Measurements from ENCODE around the gene SLFN13. TPM values are rescaled to one million over a fixed set of nuclear protein-coding genes. Genes with fewer than 3 reads are reported as not detected.

The SLFN13 gene
- total RNA-seq, 1 experiment from 2014 or later = 10.1 TPM

GRCh38 chr17:35433075-35433894 is 15.3 kb downstream of the SLFN13 start:
- Histone ChIP-seq H3K79me2 (ENCODE audit: insufficient read depth, low read length) (peaks cover 9% of the 10 kb centered on the region; the same call in 1 of the 2 replicates), H3K9me3 (ENCODE audit: control insufficient read depth, low read depth, low read length) (no peaks in the 10 kb centered on the region), H3K4ac (ENCODE audit: low read depth, low read length) (no peak overlapping the region; the same call in 1 of the 2 replicates), H4K8ac (replicated peaks; ENCODE audit: insufficient read length, low read depth, low read length) (no peak overlapping the region), H3K14ac (ENCODE audit: insufficient read depth, low read length) (peak overlapping the region; percentile 91), H3K9ac (ENCODE audit: extremely low read depth, insufficient read length, low read length) (peak overlapping the region; percentile 87), H3K23me2 (ENCODE audit: insufficient read length, low read depth, low read length, poor library complexity, severe bottlenecking) (peaks cover 20% of the 10 kb centered on the region), H3T11ph (ENCODE audit: low read length) (no peak overlapping the region), H3K27ac (ENCODE audit: insufficient read length, low read depth, low read length) (peak overlapping the region; percentile 62), H3K23ac (ENCODE audit: insufficient read length, low read depth, low read length) (no peak overlapping the region), H2BK120ac (ENCODE audit: low read depth, low read length, poor library complexity, severe bottlenecking) (peak overlapping the region; percentile 89), H2BK15ac (ENCODE audit: low read depth, low read length) (no peak overlapping the region), H3K18ac (ENCODE audit: insufficient read length, low read depth, low read length) (peak overlapping the region; percentile 73), H4K20me1 (ENCODE audit: control insufficient read depth, insufficient read depth, insufficient read length) (no peaks in the 10 kb centered on the region), H3K4me1 (ENCODE audit: insufficient read depth, low read length) (peaks cover 14% of the 10 kb centered on the region), H2BK20ac (ENCODE audit: low read depth, low read length, poor library complexity, severe bottlenecking) (no peak overlapping the region), H2BK5ac (ENCODE audit: insufficient read length, low read length) (no peak overlapping the region), H4K91ac (ENCODE audit: insufficient read length, low read depth, low read length) (no peak overlapping the region), H3K27me3 (ENCODE audit: insufficient read depth, low read length) (peaks cover 5% of the 10 kb centered on the region; the same call in 1 of the 2 replicates), H3K4me2 (ENCODE audit: insufficient read depth, insufficient read length, low read length) (peak overlapping the region; percentile 90), H4K5ac (ENCODE audit: insufficient read length, low read depth, low read length) (no peak overlapping the region), H3K79me1 (ENCODE audit: insufficient read depth, low read depth, low read length, poor library complexity, severe bottlenecking) (peaks cover 3% of the 10 kb centered on the region), H2AFZ (ENCODE audit: low read length) (no peak overlapping the region), H3K56ac (ENCODE audit: insufficient read length, low read depth, low read length) (no peak overlapping the region), H2BK12ac (ENCODE audit: insufficient read length, low read depth, low read length) (no peak overlapping the region), H2AK5ac (ENCODE audit: insufficient read length, low read length) (no peak overlapping the region)
- peak overlapping the region; percentile 95 to 98 (median 98) for H3K27ac Mint-ChIP-seq
- H3K9me3 Mint-ChIP-seq = peaks cover 0 to 3% of the 10 kb centered on the region in 2 experiments; a peak in 1 of 5 replicates
- WGBS (ENCODE audit: extremely low coverage, insufficient read length, low lambda C conversion rate) = no CpG with 5 or more reads among the region's 19 CpGs
- peaks cover 65 to 72% of the 10 kb centered on the region in 2 experiments for H3K4me1 Mint-ChIP-seq
- peaks cover 2 to 4% (median 2%) of the 10 kb centered on the region in 3 experiments; a peak in 4 of 7 replicates for H3K36me3 Mint-ChIP-seq (ENCODE audit: insufficient read depth in 1 of 3, low read depth in 3 of 3)
- TF ChIP-seq CTCF (conservative IDR thresholded peaks at IDR 0.05) = peak; percentile 47; the same call in 2 of the 3 replicates
- DNase-seq = peak; percentile 97
- peak overlapping the region; percentile 74 to 78 for H3K4me3 Mint-ChIP-seq
- peaks cover 41% of the 10 kb centered on the region for H3K27me3 Mint-ChIP-seq (ENCODE audit: low read depth)

All from H9 (cell line).